Stimulated activated CD4-positive, alpha-beta T cell treated with anti-CD3 and anti-CD28 coated beads, Interleukin-4, amount 100 ng/mL, for 4 hours (primary cell): ENCODE data around the gene UPF2.

Source experiments
- DNase-seq, 2 experiments: peaks; one replicate each; pipeline ENCODE4 v3.0.0-alpha.2; 2020

UPF2 gene

GRCh38 chr10:11951695-11952094 lies 90.9 kb downstream of the UPF2 start:
- DNase-seq: no peak

- DNase-seq: no peak
Measured at GRCh38 chr10:11950325-11951018, 92.1 kb downstream of the UPF2 start.

- no peak for DNase-seq
Measured at GRCh38 chr10:11949152-11949551, 93.5 kb downstream of the UPF2 start.

GRCh38 chr10:11946652-11947051 lies 96.0 kb downstream of the UPF2 start:
- DNase-seq: no peak

GRCh38 chr10:11936389-11937152 lies 106.0 kb downstream of the UPF2 start:
- no peak for DNase-seq

GRCh38 chr10:11934262-11934661 lies 108.3 kb downstream of the UPF2 start:
- DNase-seq: no peak

- no peak for DNase-seq
Measured at GRCh38 chr10:11933577-11934223, 108.9 kb downstream of the UPF2 start.

- DNase-seq: no peak
Measured at GRCh38 chr10:11931038-11931437, 111.6 kb downstream of the UPF2 start.

- no peak for DNase-seq
Measured at GRCh38 chr10:11930312-11930978, 112.2 kb downstream of the UPF2 start.

- DNase-seq: no peak
Measured at GRCh38 chr10:11927746-11928145, 114.9 kb downstream of the UPF2 start.

GRCh38 chr10:11921800-11922392 lies 120.7 kb downstream of the UPF2 start:
- DNase-seq: no peak

GRCh38 chr10:11919271-11919670 lies 123.3 kb downstream of the UPF2 start:
- DNase-seq: no peak

GRCh38 chr10:11918384-11918783 lies 124.2 kb downstream of the UPF2 start:
- DNase-seq: no peak

GRCh38 chr10:11913079-11913641 lies 129.4 kb downstream of the UPF2 start:
- DNase-seq: no peak

GRCh38 chr10:11910102-11910501 lies 132.5 kb downstream of the UPF2 start:
- DNase-seq: no peak

- DNase-seq: no peak
Measured at GRCh38 chr10:11909618-11910017, 133.0 kb downstream of the UPF2 start.

GRCh38 chr10:11908991-11909390 lies 133.6 kb downstream of the UPF2 start:
- no peak for DNase-seq

GRCh38 chr10:11908536-11908935 lies 134.1 kb downstream of the UPF2 start:
- DNase-seq: no peak

GRCh38 chr10:11907914-11908313 lies 134.7 kb downstream of the UPF2 start:
- DNase-seq: no peak

GRCh38 chr10:11906714-11907113 lies 135.9 kb downstream of the UPF2 start:
- no peak for DNase-seq

- no peak for DNase-seq
Measured at GRCh38 chr10:11902646-11903045, 140.0 kb downstream of the UPF2 start.

- DNase-seq: no peak
Measured at GRCh38 chr10:11901833-11902475, 140.7 kb downstream of the UPF2 start.
